Caco-2 (cell line): ENCODE measurements around the gene CCDC195. TPM values are rescaled to one million over a fixed set of nuclear protein-coding genes. Genes with fewer than 3 reads are reported as not detected.

Source experiments
- BruUV-seq: library from RNA; stranded (reverse); fragments of 400-500 nt; replicated peaks from 2 replicates; lab custom pipeline; 2021; lab: Mats Ljungman, UMichigan
- CTCF ChIA-PET: fragments of 300-600 bp; sonication (Branson Sonifier 250); formaldehyde crosslinking; loops from one replicate; lab custom pipeline; 2022; ENCODE audit warnings: antibody characterized with exemption; lab: Charles Lee
- POLR2A ChIA-PET: fragments of 300-600 bp; sonication (Branson Sonifier 250); formaldehyde crosslinking; loops from one replicate; lab custom pipeline; 2022; ENCODE audit warnings: antibody characterized with exemption; lab: Charles Lee
- DNase-seq, 2 experiments: peaks; one replicate each; pipeline versions ENCODE4 v3.0.0 to v3.0.0-alpha.2; 2020 to 2022
- H3K27me3 ChIP-seq: replicated peaks from 2 replicates; pipeline ENCODE4 v1.6.0; 2011; ENCODE audit warnings: low read length; ENCODE audit not compliant: control insufficient read depth, insufficient read depth
- H3K36me3 ChIP-seq: 2 replicates; pipeline ENCODE4 v1.5.1; 2011; ENCODE audit warnings: low read length; ENCODE audit not compliant: control insufficient read depth, insufficient read depth
- H3K4me1 ChIP-seq: fragments of 250-450 bp; sonication (Bioruptor Pico); 2 replicates; pipeline ENCODE4 v1.5.1; 2020; ENCODE audit warnings: mild to moderate bottlenecking
- H3K4me3 ChIP-seq: 2 replicates; pipeline ENCODE4 v1.5.1; 2011; ENCODE audit warnings: low read depth, mild to moderate bottlenecking, control low read depth, low read length
- H3K9me3 ChIP-seq: fragments of 250-450 bp; sonication (Bioruptor Pico); 2 replicates; pipeline ENCODE4 v1.5.1; 2020; ENCODE audit warnings: mild to moderate bottlenecking, moderate library complexity
- H3K27ac Mint-ChIP-seq: one replicate; pipeline ENCODE4 v1.8.0; 2022; ENCODE audit warnings: mixed read lengths; ENCODE audit not compliant: unreplicated experiment
- H3K27me3 Mint-ChIP-seq: one replicate; pipeline ENCODE4 v1.8.0; 2022; ENCODE audit warnings: mixed read lengths; ENCODE audit not compliant: insufficient read depth, unreplicated experiment
- H3K36me3 Mint-ChIP-seq: one replicate; pipeline ENCODE4 v1.8.0; 2022; ENCODE audit warnings: mild to moderate bottlenecking, mixed read lengths; ENCODE audit not compliant: insufficient read depth, unreplicated experiment
- H3K4me1 Mint-ChIP-seq: one replicate; pipeline ENCODE4 v1.8.0; 2022; ENCODE audit warnings: low read depth, mixed read lengths; ENCODE audit not compliant: unreplicated experiment
- H3K4me3 Mint-ChIP-seq: one replicate; pipeline ENCODE4 v1.8.0; 2022; ENCODE audit warnings: mild to moderate bottlenecking, moderate library complexity, mixed read lengths; ENCODE audit not compliant: unreplicated experiment
- H3K9me3 Mint-ChIP-seq: one replicate; pipeline ENCODE4 v1.8.0; 2022; ENCODE audit warnings: mixed read lengths; ENCODE audit not compliant: unreplicated experiment
- intact Hi-C: fragments of 100-400 bp; cut with micrococcal nuclease; formaldehyde crosslinking; loops from one replicate; pipeline ENCODE4 v1.10.0; 2022; ENCODE audit not compliant: unreplicated experiment
- total RNA-seq: library from RNA; stranded (reverse); gene quantifications from 2 replicates; pipeline ENCODE4 v1.2.3, GENCODE V29; 2022
- TF ChIP-seq, protein P1 (sequence below), 2 experiments: fragments of 200-600 bp in 1 of 2; IDR thresholded peaks; 1 replicate in 1 of 2; 2 replicates in 1 of 2; pipeline versions ENCODE4 v1.5.1 to v1.8.0; 2011 to 2022; ENCODE audit warnings: antibody characterized with exemption in 1 of 2, control low read depth in 1 of 2, inconsistent platforms in 1 of 2, low read depth in 1 of 2, low read length in 1 of 2, mild to moderate bottlenecking in 1 of 2, moderate library complexity in 1 of 2; ENCODE audit not compliant: insufficient read depth in 1 of 2, severe bottlenecking in 1 of 2, unreplicated experiment in 1 of 2

Gene CCDC195
- total RNA-seq, 1 experiment from 2014 or later: not detected

DNA sequence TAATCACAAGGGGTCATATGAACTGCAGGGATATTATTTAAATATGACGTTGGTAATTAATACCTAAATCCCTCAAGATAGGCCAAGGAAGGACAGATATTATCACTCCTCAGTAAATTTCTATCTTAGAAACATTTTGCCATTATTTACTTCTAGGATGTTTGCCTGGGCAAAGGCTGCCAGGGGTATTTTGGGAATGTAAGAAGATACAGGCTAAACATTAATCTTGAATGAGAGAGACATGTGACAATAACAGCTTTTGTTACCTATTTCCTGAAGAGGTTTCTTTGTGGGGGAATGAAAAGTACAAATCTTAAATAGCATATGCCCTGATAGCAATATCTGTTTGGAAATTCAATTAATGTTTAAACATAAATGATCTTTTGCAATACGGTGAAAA lies 756 bp upstream of the CCDC195 start:
- POLR2A ChIA-PET: no interaction called here
- no peaks in the 10 kb centered on the region for H3K27me3 Mint-ChIP-seq
- BruUV-seq: no TSS peak
- Histone ChIP-seq H3K9me3 (no peaks in the 10 kb centered on the region), H3K27me3 (no peaks in the 10 kb centered on the region), H3K4me1 (no peaks in the 10 kb centered on the region), H3K36me3 (no peaks in the 10 kb centered on the region), H3K4me3 (no peak overlapping the region)
- no peaks in the 10 kb centered on the region for H3K4me1 Mint-ChIP-seq
- CTCF ChIA-PET: no interaction called here
- no peaks in the 10 kb centered on the region for H3K9me3 Mint-ChIP-seq
- TF ChIP-seq, protein P1, sequence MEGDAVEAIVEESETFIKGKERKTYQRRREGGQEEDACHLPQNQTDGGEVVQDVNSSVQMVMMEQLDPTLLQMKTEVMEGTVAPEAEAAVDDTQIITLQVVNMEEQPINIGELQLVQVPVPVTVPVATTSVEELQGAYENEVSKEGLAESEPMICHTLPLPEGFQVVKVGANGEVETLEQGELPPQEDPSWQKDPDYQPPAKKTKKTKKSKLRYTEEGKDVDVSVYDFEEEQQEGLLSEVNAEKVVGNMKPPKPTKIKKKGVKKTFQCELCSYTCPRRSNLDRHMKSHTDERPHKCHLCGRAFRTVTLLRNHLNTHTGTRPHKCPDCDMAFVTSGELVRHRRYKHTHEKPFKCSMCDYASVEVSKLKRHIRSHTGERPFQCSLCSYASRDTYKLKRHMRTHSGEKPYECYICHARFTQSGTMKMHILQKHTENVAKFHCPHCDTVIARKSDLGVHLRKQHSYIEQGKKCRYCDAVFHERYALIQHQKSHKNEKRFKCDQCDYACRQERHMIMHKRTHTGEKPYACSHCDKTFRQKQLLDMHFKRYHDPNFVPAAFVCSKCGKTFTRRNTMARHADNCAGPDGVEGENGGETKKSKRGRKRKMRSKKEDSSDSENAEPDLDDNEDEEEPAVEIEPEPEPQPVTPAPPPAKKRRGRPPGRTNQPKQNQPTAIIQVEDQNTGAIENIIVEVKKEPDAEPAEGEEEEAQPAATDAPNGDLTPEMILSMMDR (IDR thresholded peaks at IDR 0.05; ENCODE audit: insufficient read depth in 1 of 2, low read depth in 1 of 2, low read length in 1 of 2, severe bottlenecking in 1 of 2, unreplicated experiment in 1 of 2): no peak
- no peak overlapping the region for H3K4me3 Mint-ChIP-seq
- intact Hi-C loops: no loop called here
- no peak for DNase-seq
- no peaks in the 10 kb centered on the region for H3K36me3 Mint-ChIP-seq
- no peak overlapping the region for H3K27ac Mint-ChIP-seq

DNA sequence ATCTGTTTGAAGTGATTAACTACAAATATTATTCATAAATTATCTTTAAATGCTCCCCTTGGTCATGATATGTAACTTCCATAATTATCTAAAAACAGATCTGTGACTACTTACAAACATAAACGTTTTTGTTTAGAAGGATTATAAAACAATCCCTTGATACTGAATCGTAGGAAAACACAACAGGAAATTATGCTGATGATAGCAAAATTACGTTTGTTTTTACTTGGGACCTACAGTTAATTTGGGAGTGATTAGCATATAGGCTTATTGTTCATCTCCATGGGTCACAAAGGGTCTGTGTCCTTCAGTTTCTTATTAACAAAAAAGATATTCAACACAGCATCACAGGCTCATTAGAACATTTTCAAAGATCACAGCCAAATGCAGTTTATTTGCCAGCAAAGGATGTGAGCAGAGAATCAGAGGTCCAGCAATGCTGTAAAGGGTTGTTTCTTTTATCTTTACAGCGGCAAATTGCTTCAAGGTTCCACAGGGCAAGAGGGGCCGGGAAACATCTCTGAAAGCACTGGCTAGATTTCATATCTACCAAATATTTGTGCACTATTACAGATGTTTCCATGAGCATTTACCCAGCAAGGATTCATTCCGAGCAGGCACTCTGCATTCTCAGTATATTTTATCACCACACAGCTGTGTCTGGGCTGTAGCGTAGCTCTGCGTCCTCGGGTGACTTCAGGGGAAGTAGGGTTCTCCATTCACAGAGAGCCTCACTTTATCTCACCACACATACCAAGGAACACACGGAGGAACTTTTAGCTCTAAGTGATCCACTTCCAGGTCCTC lies 4.1 kb downstream of the CCDC195 start:
- H3K4me1 ChIP-seq: no peaks in the 10 kb centered on the region
- no peaks in the 10 kb centered on the region for H3K27me3 ChIP-seq
- H3K36me3 Mint-ChIP-seq: no peaks in the 10 kb centered on the region
- H3K27me3 Mint-ChIP-seq: peaks cover 5% of the 10 kb centered on the region
- ChIA-PET POLR2A (no interaction called here), CTCF (no interaction called here)
- H3K36me3 ChIP-seq: no peaks in the 10 kb centered on the region
- no peak overlapping the region for H3K4me3 ChIP-seq
- DNase-seq: no peak
- no peaks in the 10 kb centered on the region for H3K9me3 ChIP-seq
- no peak overlapping the region for H3K27ac Mint-ChIP-seq
- no peaks in the 10 kb centered on the region for H3K9me3 Mint-ChIP-seq
- no TSS peak for BruUV-seq
- TF ChIP-seq, protein P1 (IDR thresholded peaks at IDR 0.05; ENCODE audit: insufficient read depth in 1 of 2, low read depth in 1 of 2, low read length in 1 of 2, severe bottlenecking in 1 of 2, unreplicated experiment in 1 of 2): no peak
- intact Hi-C loops: no loop called here
- no peak overlapping the region for H3K4me3 Mint-ChIP-seq
- no peaks in the 10 kb centered on the region for H3K4me1 Mint-ChIP-seq

DNA sequence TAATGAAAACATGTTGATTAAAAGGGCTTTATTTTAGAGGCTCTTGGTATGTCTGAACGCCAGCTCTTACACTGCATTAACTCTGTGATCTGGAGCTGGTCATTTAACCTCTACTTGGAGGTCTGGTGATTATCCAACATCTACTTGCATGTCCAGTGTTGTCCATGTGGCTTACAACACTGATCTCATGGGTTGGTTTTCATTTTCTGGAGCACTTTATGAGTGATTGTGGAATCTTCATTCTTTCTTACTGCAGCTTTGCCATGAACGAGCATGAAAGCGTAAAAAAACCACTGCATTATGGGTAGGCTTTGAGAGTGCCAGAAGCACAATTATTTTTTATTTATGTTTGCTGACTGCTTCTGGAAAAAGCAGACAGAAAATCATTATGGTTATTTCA lies 4.8 kb downstream of the CCDC195 start:
- no peak for DNase-seq
- ChIA-PET POLR2A (no interaction called here), CTCF (no interaction called here)
- no peaks in the 10 kb centered on the region for H3K4me1 Mint-ChIP-seq
- intact Hi-C loops: no loop called here
- H3K27me3 Mint-ChIP-seq: peaks cover 5% of the 10 kb centered on the region
- Histone ChIP-seq H3K27me3 (no peaks in the 10 kb centered on the region), H3K4me1 (no peaks in the 10 kb centered on the region), H3K4me3 (no peak overlapping the region), H3K36me3 (no peaks in the 10 kb centered on the region), H3K9me3 (no peaks in the 10 kb centered on the region)
- TF ChIP-seq, protein P1 (IDR thresholded peaks at IDR 0.05; ENCODE audit: insufficient read depth in 1 of 2, low read depth in 1 of 2, low read length in 1 of 2, severe bottlenecking in 1 of 2, unreplicated experiment in 1 of 2): no peak
- no peak overlapping the region for H3K4me3 Mint-ChIP-seq
- no TSS peak for BruUV-seq
- H3K9me3 Mint-ChIP-seq: no peaks in the 10 kb centered on the region
- no peak overlapping the region for H3K27ac Mint-ChIP-seq
- H3K36me3 Mint-ChIP-seq: no peaks in the 10 kb centered on the region
